Measurements from ENCODE around the gene CYBA. TPM values are rescaled to one million over a fixed set of nuclear protein-coding genes. Genes with fewer than 3 reads are reported as not detected.
"Not testable (repeated sequence)": the region's sequence is repeated elsewhere in the genome, so short reads cannot be mapped to it uniquely, and the experiment has no call there.

Gene CYBA
- total RNA-seq, 2 experiments from 2014 or later: 505 to 513 TPM

- peaks cover 8% of the 10 kb centered on the region for H3K36me3 Mint-ChIP-seq
Observed at GRCh38 chr16:88681709-88682451, 31.0 kb upstream of the CYBA start.

GRCh38 chr16:88681084-88681680, 30.3 kb upstream of the CYBA start:
- DNase-seq (peak; percentile 70), ATAC-seq (ENCODE audit: low read depth) (peak; percentile 7)
- POLR2A ChIA-PET: interaction anchor here (1.0 to 3.4 kb wide), 11 partner anchors 9 to 113 kb away, joined by 3 to 23 read pairs (median 5); partner anchors contain the start of gene MVD
- no peaks in the 10 kb centered on the region for H3K9me3 Mint-ChIP-seq
- peaks cover 27% of the 10 kb centered on the region for H3K4me1 Mint-ChIP-seq
- peak overlapping the region; percentile 98 for H3K27ac Mint-ChIP-seq
- H3K4me3 Mint-ChIP-seq: peak overlapping the region; percentile 81
- H3K27me3 Mint-ChIP-seq: no peaks in the 10 kb centered on the region
- H3K36me3 Mint-ChIP-seq: peaks cover 8% of the 10 kb centered on the region

More at GRCh38 chr16:88681709-88682451, 31.0 kb upstream of the CYBA start:
- H3K27me3 Mint-ChIP-seq: no peaks in the 10 kb centered on the region
- peaks cover 27% of the 10 kb centered on the region for H3K4me1 Mint-ChIP-seq
- H3K4me3 Mint-ChIP-seq: peak overlapping the region; percentile 81
- peak overlapping the region; percentile 98 for H3K27ac Mint-ChIP-seq
- ATAC-seq (ENCODE audit: low read depth) (peak; percentile 65), DNase-seq (peak; percentile 65)
- H3K9me3 Mint-ChIP-seq: no peaks in the 10 kb centered on the region
- POLR2A ChIA-PET: interaction anchor here (1.0 to 3.4 kb wide), 13 partner anchors 10 to 511 kb away, joined by 3 to 23 read pairs (median 3); partner anchors contain the start of gene MVD

GRCh38 chr16:88680554-88681083, 29.8 kb upstream of the CYBA start:
- Mint-ChIP-seq H3K36me3 (peaks cover 8% of the 10 kb centered on the region), H3K4me1 (peaks cover 27% of the 10 kb centered on the region), H3K4me3 (peak overlapping the region; percentile 81), H3K27me3 (no peaks in the 10 kb centered on the region), H3K9me3 (no peaks in the 10 kb centered on the region), H3K27ac (peak overlapping the region; percentile 98)
- no peak for DNase-seq
- ATAC-seq (ENCODE audit: low read depth): no peak
- POLR2A ChIA-PET: interaction anchor here (0.8 to 3.4 kb wide), 9 partner anchors 9 to 113 kb away, joined by 3 to 23 read pairs (median 5); no protein-coding TSS in a partner anchor

- Mint-ChIP-seq H3K4me1 (peaks cover 20% of the 10 kb centered on the region), H3K36me3 (peaks cover 8% of the 10 kb centered on the region), H3K4me3 (no peak overlapping the region), H3K9me3 (no peaks in the 10 kb centered on the region), H3K27ac (no peak overlapping the region), H3K27me3 (no peaks in the 10 kb centered on the region)
- POLR2A ChIA-PET: no interaction called here
- ATAC-seq (ENCODE audit: low read depth): no peak
- no peak for DNase-seq
Observed at GRCh38 chr16:88678224-88678979, 27.5 kb upstream of the CYBA start.

GRCh38 chr16:88677721-88678120, 26.9 kb upstream of the CYBA start:
- Mint-ChIP-seq H3K36me3 (peaks cover 8% of the 10 kb centered on the region), H3K27ac (no peak overlapping the region), H3K4me1 (peaks cover 20% of the 10 kb centered on the region), H3K9me3 (no peaks in the 10 kb centered on the region), H3K4me3 (no peak overlapping the region), H3K27me3 (no peaks in the 10 kb centered on the region)
- DNase-seq: no peak
- ATAC-seq (ENCODE audit: low read depth): no peak
- POLR2A ChIA-PET: interaction anchor here (1.2 kb wide), 1 partner anchor 14 kb away, joined by 3 read pairs; no protein-coding TSS in a partner anchor

GRCh38 chr16:88676502-88677242, 25.8 kb upstream of the CYBA start:
- Mint-ChIP-seq H3K36me3 (peaks cover 7% of the 10 kb centered on the region), H3K27ac (no peak overlapping the region), H3K4me1 (peaks cover 11% of the 10 kb centered on the region), H3K27me3 (no peaks in the 10 kb centered on the region), H3K9me3 (no peaks in the 10 kb centered on the region), H3K4me3 (no peak overlapping the region)
- POLR2A ChIA-PET: interaction anchor here (1.2 kb wide), 1 partner anchor 13 kb away, joined by 3 read pairs; no protein-coding TSS in a partner anchor
- ATAC-seq (ENCODE audit: low read depth): no peak
- no peak for DNase-seq

- ATAC-seq (ENCODE audit: low read depth) (no peak), DNase-seq (no peak)
- H3K27ac Mint-ChIP-seq: peak overlapping the region; percentile 25
- H3K27me3 Mint-ChIP-seq: no peaks in the 10 kb centered on the region
- no peaks in the 10 kb centered on the region for H3K9me3 Mint-ChIP-seq
- POLR2A ChIA-PET: interaction anchor here (0.5 kb wide), 1 partner anchor 13 kb away, joined by 3 read pairs; no protein-coding TSS in a partner anchor
- H3K4me3 Mint-ChIP-seq: no peak overlapping the region
- H3K4me1 Mint-ChIP-seq: no peaks in the 10 kb centered on the region
- H3K36me3 Mint-ChIP-seq: no peaks in the 10 kb centered on the region
Observed at GRCh38 chr16:88673716-88674379, 23.0 kb upstream of the CYBA start.

- H3K27ac Mint-ChIP-seq: no peak overlapping the region
- H3K9me3 Mint-ChIP-seq: no peaks in the 10 kb centered on the region
- H3K36me3 Mint-ChIP-seq: peaks cover 5% of the 10 kb centered on the region
- DNase-seq (no peak), ATAC-seq (ENCODE audit: low read depth) (no peak)
- no peak overlapping the region for H3K4me3 Mint-ChIP-seq
- POLR2A ChIA-PET: interaction anchor here (0.8 to 2.5 kb wide), 2 partner anchors 8 to 9 kb away, joined by 3 to 17 read pairs; no protein-coding TSS in a partner anchor
- H3K4me1 Mint-ChIP-seq: peaks cover 2% of the 10 kb centered on the region
- no peaks in the 10 kb centered on the region for H3K27me3 Mint-ChIP-seq
Observed at GRCh38 chr16:88672776-88673175, 21.9 kb upstream of the CYBA start.

- DNase-seq: no peak
- Mint-ChIP-seq H3K27me3 (no peaks in the 10 kb centered on the region), H3K36me3 (peaks cover 5% of the 10 kb centered on the region), H3K27ac (no peak overlapping the region), H3K9me3 (no peaks in the 10 kb centered on the region), H3K4me3 (no peak overlapping the region), H3K4me1 (peaks cover 2% of the 10 kb centered on the region)
- ATAC-seq (ENCODE audit: low read depth): no peak
- POLR2A ChIA-PET: interaction anchor here (0.8 to 2.5 kb wide), 2 partner anchors 8 to 9 kb away, joined by 3 to 17 read pairs; no protein-coding TSS in a partner anchor
Observed at GRCh38 chr16:88671806-88672205, 21.0 kb upstream of the CYBA start.

- Mint-ChIP-seq H3K4me1 (peaks cover 3% of the 10 kb centered on the region), H3K27ac (no peak overlapping the region), H3K36me3 (peaks cover 8% of the 10 kb centered on the region), H3K4me3 (no peak overlapping the region), H3K9me3 (no peaks in the 10 kb centered on the region), H3K27me3 (no peaks in the 10 kb centered on the region)
- ATAC-seq (ENCODE audit: low read depth) (no peak), DNase-seq (no peak)
- POLR2A ChIA-PET: interaction anchor here (0.5 kb wide), 1 partner anchor 133 kb away, joined by 4 read pairs; no protein-coding TSS in a partner anchor
Observed at GRCh38 chr16:88669980-88670379, 19.1 kb upstream of the CYBA start.

- H3K27me3 Mint-ChIP-seq; H3K4me3 Mint-ChIP-seq; H3K36me3 Mint-ChIP-seq; ATAC-seq (ENCODE audit: low read depth); DNase-seq; H3K27ac Mint-ChIP-seq; H3K4me1 Mint-ChIP-seq; H3K9me3 Mint-ChIP-seq; POLR2A ChIA-PET: not testable (repeated sequence)
Observed at GRCh38 chr16:88669493-88669892, 18.6 kb upstream of the CYBA start.

GRCh38 chr16:88667461-88667860, 16.6 kb upstream of the CYBA start:
- ATAC-seq (ENCODE audit: low read depth): no peak
- Mint-ChIP-seq H3K27ac (no peak overlapping the region), H3K36me3 (peaks cover 8% of the 10 kb centered on the region), H3K4me1 (peaks cover 8% of the 10 kb centered on the region), H3K27me3 (no peaks in the 10 kb centered on the region), H3K4me3 (no peak overlapping the region), H3K9me3 (no peaks in the 10 kb centered on the region)
- POLR2A ChIA-PET: no interaction called here
- DNase-seq: no peak

All from activated naive CD8-positive, alpha-beta T cell treated with anti-CD3 and anti-CD28 coated beads, Interleukin-2, amount 10 ng/mL, durations not matched to agents 7 days and 5 days (primary cell).